Transverse colon (tissue), 4 donors: ENCODE measurements around the gene STMN3. TPM values are rescaled to one million over a fixed set of nuclear protein-coding genes. Genes with fewer than 3 reads are reported as not detected.

ENCODE experiments used
- DNase-seq: peaks from one replicate; pipeline ENCODE4 v3.0.0-alpha.2; 2019
- H3K27ac ChIP-seq, 4 donors: fragments of 200-600 bp; sonication (generic); 2 replicates each; pipeline ENCODE4 v1.5.1; 2016 to 2018; ENCODE audit warnings: inconsistent platforms in 4 of 4
- H3K27me3 ChIP-seq: fragments of 200-600 bp; sonication (generic); 2 replicates; pipeline ENCODE4 v1.5.1; 2017; ENCODE audit warnings: inconsistent platforms
- H3K36me3 ChIP-seq, 4 donors: fragments of 200-600 bp; sonication (generic); 2 replicates each; pipeline ENCODE4 v1.5.1; 2017 to 2019; ENCODE audit warnings: inconsistent platforms in 4 of 4
- H3K4me1 ChIP-seq, 4 donors: fragments of 200-600 bp; sonication (generic); 2 replicates each; pipeline ENCODE4 v1.5.1; 2017 to 2020; ENCODE audit warnings: inconsistent platforms in 4 of 4
- H3K4me3 ChIP-seq, 4 donors: fragments of 200-600 bp; sonication (generic); 1 replicate in 1 of 4; 2 replicates in 3 of 4; pipeline versions ENCODE4 v1.5.1 to v1.6.1; 2017 to 2019; ENCODE audit warnings: inconsistent platforms in 4 of 4
- H3K9me3 ChIP-seq, 2 donors: fragments of 200-600 bp; sonication (generic); 2 replicates each; pipeline ENCODE4 v1.5.1; 2017 to 2019; ENCODE audit warnings: inconsistent platforms in 2 of 2
- EP300 ChIP-seq: sonication (generic); formaldehyde crosslinking; IDR thresholded peaks from one replicate; pipeline ENCODE4 v1.6.1; 2017; ENCODE audit warnings: antibody characterized with exemption, low read depth
- POLR2A ChIP-seq: fragments of 450-650 bp; IDR thresholded peaks from one replicate; pipeline ENCODE4 v1.6.1; 2016; ENCODE audit warnings: antibody characterized with exemption, mild to moderate bottlenecking, moderate library complexity
- POLR2AphosphoS5 ChIP-seq, 3 donors: sonication (generic); formaldehyde crosslinking; IDR thresholded peaks; one replicate each; pipeline ENCODE4 v1.6.1; 2016; ENCODE audit warnings: antibody characterized with exemption in 3 of 3
- WGBS, 2 donors: methylation state at CpG; one replicate each; pipeline ENCODE4 v1.1.5; 2018; ENCODE audit warnings: low coverage in 1 of 2; 5-methylcytosine and 5-hydroxymethylcytosine counted together
- in situ Hi-C, 4 donors: fragments of 200-750 bp; cut with MboI; loops; one replicate each; pipeline versions ENCODE4 v1.15.0 to v1.15.1; 2017; ENCODE audit warnings: low sequenced_read_pairs in 3 of 4, low pct_ligation_motif_present in 1 of 4, low pct_unique_long_range_greater_than_20kb in 1 of 4
- intact Hi-C: fragments of 100-400 bp; cut with DNase I; formaldehyde crosslinking; loops from one replicate; pipeline ENCODE4 v1.15.1; 2023; ENCODE audit warnings: low total_unique reads
- total RNA-seq, 4 donors: library from RNA; depleted of rRNA; stranded (reverse); fragments of >200 nt; gene quantifications; one replicate each; pipeline ENCODE4 v1.1.0, GENCODE V29; 2016
- TF ChIP-seq, protein P1 (sequence below), 5 experiments: fragments of 200-600 bp in 3 of 5; fragments of 450-650 bp in 2 of 5; sonication (generic) in 3 of 5; IDR thresholded peaks; 1 replicate in 2 of 5; 2 replicates in 3 of 5; pipeline ENCODE4 v1.5.1; 2016 to 2017; ENCODE audit warnings: antibody characterized with exemption in 5 of 5, inconsistent platforms in 3 of 5, mild to moderate bottlenecking in 2 of 5, moderate library complexity in 1 of 5

STMN3 gene
- total RNA-seq, 4 donors from 2014 or later = 0.75 to 7.1 (median 4.4) TPM

- Histone ChIP-seq H3K27ac (no peak overlapping the region), H3K36me3 (no peaks in the 10 kb centered on the region), H3K27me3 (peaks cover 30% of the 10 kb centered on the region), H3K4me3 (no peak overlapping the region), H3K4me1 (peaks cover 8 to 22% (median 19%) of the 10 kb centered on the region in 4 donors), H3K9me3 (no peaks in the 10 kb centered on the region)
- TF ChIP-seq EP300 (no peak), POLR2AphosphoS5 (IDR thresholded peaks at IDR 0.05) (no peak), POLR2A (no peak)
- TF ChIP-seq, protein P1, sequence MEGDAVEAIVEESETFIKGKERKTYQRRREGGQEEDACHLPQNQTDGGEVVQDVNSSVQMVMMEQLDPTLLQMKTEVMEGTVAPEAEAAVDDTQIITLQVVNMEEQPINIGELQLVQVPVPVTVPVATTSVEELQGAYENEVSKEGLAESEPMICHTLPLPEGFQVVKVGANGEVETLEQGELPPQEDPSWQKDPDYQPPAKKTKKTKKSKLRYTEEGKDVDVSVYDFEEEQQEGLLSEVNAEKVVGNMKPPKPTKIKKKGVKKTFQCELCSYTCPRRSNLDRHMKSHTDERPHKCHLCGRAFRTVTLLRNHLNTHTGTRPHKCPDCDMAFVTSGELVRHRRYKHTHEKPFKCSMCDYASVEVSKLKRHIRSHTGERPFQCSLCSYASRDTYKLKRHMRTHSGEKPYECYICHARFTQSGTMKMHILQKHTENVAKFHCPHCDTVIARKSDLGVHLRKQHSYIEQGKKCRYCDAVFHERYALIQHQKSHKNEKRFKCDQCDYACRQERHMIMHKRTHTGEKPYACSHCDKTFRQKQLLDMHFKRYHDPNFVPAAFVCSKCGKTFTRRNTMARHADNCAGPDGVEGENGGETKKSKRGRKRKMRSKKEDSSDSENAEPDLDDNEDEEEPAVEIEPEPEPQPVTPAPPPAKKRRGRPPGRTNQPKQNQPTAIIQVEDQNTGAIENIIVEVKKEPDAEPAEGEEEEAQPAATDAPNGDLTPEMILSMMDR (IDR thresholded peaks at IDR 0.05) = no peak
- intact Hi-C loops (no loop called here), in situ Hi-C loops (loop anchor here in 1 of 4 donors (25.0 kb wide), 1 partner anchor 112 kb away; the partner anchor contains the start of genes PTK6 and SRMS)
- 83 to 100% methylated on average over 2 to 9 of the region's 11 CpGs for WGBS, 2 donors
- no peak for DNase-seq
These were observed 4.2 kb downstream of the STMN3 start for GRCh38 chr20:63648895-63649589.

DNA sequence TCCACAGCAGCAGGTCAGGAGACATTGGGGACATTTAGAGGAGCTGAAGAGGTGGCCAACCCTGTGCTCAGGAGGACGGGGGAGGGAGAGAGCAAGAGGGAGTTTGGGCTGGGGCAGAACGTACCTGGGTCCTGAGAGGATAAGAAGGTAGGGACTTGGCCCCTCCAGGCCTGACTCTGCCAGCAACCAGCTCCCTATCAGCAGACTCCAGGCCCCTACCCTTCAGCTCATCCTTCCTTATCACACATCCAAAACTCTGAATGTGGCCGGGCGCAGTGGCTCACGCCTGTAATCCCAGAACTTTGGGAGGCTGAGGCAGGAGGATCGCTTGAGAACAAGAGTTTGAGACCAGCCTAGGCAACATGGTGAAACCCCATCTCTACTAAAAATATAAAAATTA, 5.0 kb downstream of the STMN3 start:
- in situ Hi-C loops = loop anchor here in 1 of 4 donors (25.0 kb wide), 1 partner anchor 111 kb away; the partner anchor contains the start of genes PTK6 and SRMS
- intact Hi-C loops = no loop called here
- DNase-seq = no peak
- Histone ChIP-seq H3K36me3 (no peaks in the 10 kb centered on the region), H3K27ac (no peak overlapping the region), H3K27me3 (peaks cover 23% of the 10 kb centered on the region), H3K4me3 (no peak overlapping the region), H3K9me3 (no peaks in the 10 kb centered on the region), H3K4me1 (peaks cover 4 to 16% (median 14%) of the 10 kb centered on the region in 4 donors)
- 80 to 88% methylated on average over 1 to 6 of the region's 6 CpGs for WGBS, 2 donors
- TF ChIP-seq EP300 (no peak), POLR2A (no peak)
- TF ChIP-seq, protein P1 (IDR thresholded peaks at IDR 0.05) = no peak

- Histone ChIP-seq H3K4me1 (peaks cover 6 to 15% (median 9%) of the 10 kb centered on the region in 4 donors), H3K36me3 (no peaks in the 10 kb centered on the region), H3K9me3 (no peaks in the 10 kb centered on the region), H3K27me3 (no peaks in the 10 kb centered on the region), H3K27ac (no peak overlapping the region), H3K4me3 (no peak overlapping the region)
- no peak for DNase-seq
- 50 to 77% methylated on average over 1 to 3 of the region's 4 CpGs for WGBS, 2 donors
- in situ Hi-C loops = loop anchor here in 1 of 4 donors (25.0 kb wide), 1 partner anchor 108 kb away; the partner anchor contains the start of genes PTK6 and SRMS
- TF ChIP-seq, protein P1 (IDR thresholded peaks at IDR 0.05) = no peak
- TF ChIP-seq POLR2A = no peak
- TF ChIP-seq POLR2AphosphoS5 (IDR thresholded peaks at IDR 0.05) = no peak
- TF ChIP-seq EP300 = no peak
- intact Hi-C loops = no loop called here
These were observed 8.0 kb downstream of the STMN3 start for GRCh38 chr20:63645218-63645617.

DNA sequence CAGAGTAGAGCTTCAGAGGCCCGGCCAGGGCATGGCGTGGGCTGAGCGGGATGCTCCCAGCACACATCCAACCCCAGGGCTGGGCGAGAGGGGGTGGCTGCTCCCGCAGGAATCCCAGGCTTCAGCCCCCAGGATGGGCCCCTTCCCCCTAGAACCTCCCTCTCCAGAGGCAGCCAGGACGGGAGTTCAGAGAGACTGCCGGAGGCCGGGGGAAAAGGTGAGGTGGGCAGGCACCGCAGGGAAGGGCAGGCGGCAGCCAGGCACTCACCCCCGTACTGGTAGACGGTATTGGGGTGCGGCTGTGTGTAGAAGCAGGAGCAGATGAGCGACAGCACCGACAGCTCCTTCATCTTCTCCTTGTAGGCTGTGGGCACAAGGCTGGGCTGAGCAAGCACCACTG, 9.3 kb downstream of the STMN3 start:
- WGBS, 2 donors = 90% methylated on average over 11 of the region's 15 CpGs; no CpG with 5 or more reads in 1 of the 2 donors
- no peak overlapping the region for H3K27ac ChIP-seq
- no peak for DNase-seq
- no peak for TF ChIP-seq EP300
- no peak for TF ChIP-seq POLR2AphosphoS5 (IDR thresholded peaks at IDR 0.05)
- TF ChIP-seq, protein P1 (IDR thresholded peaks at IDR 0.05) = no peak
- TF ChIP-seq POLR2A = no peak
- no peaks in the 10 kb centered on the region for H3K27me3 ChIP-seq
- H3K36me3 ChIP-seq = no peaks in the 10 kb centered on the region
- no peaks in the 10 kb centered on the region for H3K9me3 ChIP-seq
- in situ Hi-C loops = loop anchor here in 1 of 4 donors (25.0 kb wide), 1 partner anchor 107 kb away; the partner anchor contains the start of genes PTK6 and SRMS
- intact Hi-C loops = no loop called here
- H3K4me3 ChIP-seq = no peak overlapping the region
- peaks cover 6 to 15% (median 11%) of the 10 kb centered on the region in 4 donors for H3K4me1 ChIP-seq
